GM23338 (cell line): Measurements from ENCODE around the gene PHYKPL.

Source experiments
- CREB1 ChIP-seq: fragments of 250-450 bp; sonication (Bioruptor Pico); IDR thresholded peaks from 2 replicates; pipeline ENCODE4 v1.5.0; 2020; ENCODE audit warnings: low read depth, mild to moderate bottlenecking, moderate library complexity
- EZH2 ChIP-seq: fragments of 200-600 bp; sonication (generic); IDR thresholded peaks from one replicate; pipeline ENCODE4 v1.8.0; 2017; ENCODE audit warnings: antibody characterized with exemption, mild to moderate bottlenecking, low read depth; ENCODE audit not compliant: unreplicated experiment
- EZH2phosphoT487 ChIP-seq: fragments of 200-600 bp; sonication (generic); IDR thresholded peaks from one replicate; pipeline ENCODE4 v1.8.1; 2018; ENCODE audit warnings: antibody characterized with exemption; ENCODE audit not compliant: unreplicated experiment
- NANOG ChIP-seq: IDR thresholded peaks from 2 replicates; pipeline ENCODE4 v1.6.1; 2016; ENCODE audit warnings: antibody characterized with exemption, borderline replicate concordance
- POLR2AphosphoS5 ChIP-seq: IDR thresholded peaks from 2 replicates; pipeline ENCODE4 v1.6.1; 2016; ENCODE audit warnings: antibody characterized with exemption, low read depth
- ZNF114 ChIP-seq: fragments of 250-450 bp; sonication (Bioruptor Pico); IDR thresholded peaks from 2 replicates; pipeline ENCODE4 v1.5.0; 2020; ENCODE audit warnings: mild to moderate bottlenecking, moderate library complexity
- ZNF331 ChIP-seq: fragments of 250-450 bp; sonication (Bioruptor Pico); IDR thresholded peaks from 2 replicates; pipeline ENCODE4 v1.5.0; 2020; ENCODE audit warnings: low read depth, mild to moderate bottlenecking, moderate library complexity
- TF ChIP-seq, protein P1 (sequence below): IDR thresholded peaks from 2 replicates; pipeline ENCODE4 v1.6.1; 2016; ENCODE audit warnings: antibody characterized with exemption
- TF ChIP-seq, protein P2 (sequence below), 2 experiments: fragments of 200-600 bp in 1 of 2; sonication (generic) in 1 of 2; conservative IDR thresholded peaks; 2 replicates each; pipeline versions ENCODE4 v1.5.1 to v1.6.1; 2016 to 2017; ENCODE audit warnings: antibody characterized with exemption in 2 of 2, low read depth in 2 of 2, mild to moderate bottlenecking in 2 of 2, moderate library complexity in 1 of 2
- TF ChIP-seq, protein P3 (sequence below): IDR thresholded peaks from one replicate; pipeline ENCODE4 v1.6.1; 2018; ENCODE audit warnings: antibody characterized with exemption; ENCODE audit not compliant: unreplicated experiment

DNA sequence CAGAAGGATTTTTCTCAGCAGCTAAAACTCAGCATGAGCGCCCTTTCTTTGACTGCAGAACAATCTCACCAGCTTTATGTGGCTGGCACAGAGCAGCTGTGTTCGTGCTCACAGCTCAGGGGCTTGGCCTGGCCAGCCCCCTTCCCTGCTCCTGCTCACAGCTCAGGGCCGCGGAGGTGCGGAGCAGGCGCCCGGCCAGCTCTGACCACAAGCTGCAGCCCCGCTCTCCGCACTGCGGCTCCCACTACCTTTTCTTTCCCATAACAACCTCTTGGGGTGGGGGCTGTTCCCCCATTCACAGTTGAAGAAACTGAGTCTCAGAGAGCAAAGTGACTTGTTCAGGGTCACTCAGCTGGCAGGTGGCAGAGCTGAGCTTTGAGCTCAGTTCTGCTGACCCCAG, 34.0 kb upstream of the PHYKPL start:
- TF ChIP-seq, protein P1, sequence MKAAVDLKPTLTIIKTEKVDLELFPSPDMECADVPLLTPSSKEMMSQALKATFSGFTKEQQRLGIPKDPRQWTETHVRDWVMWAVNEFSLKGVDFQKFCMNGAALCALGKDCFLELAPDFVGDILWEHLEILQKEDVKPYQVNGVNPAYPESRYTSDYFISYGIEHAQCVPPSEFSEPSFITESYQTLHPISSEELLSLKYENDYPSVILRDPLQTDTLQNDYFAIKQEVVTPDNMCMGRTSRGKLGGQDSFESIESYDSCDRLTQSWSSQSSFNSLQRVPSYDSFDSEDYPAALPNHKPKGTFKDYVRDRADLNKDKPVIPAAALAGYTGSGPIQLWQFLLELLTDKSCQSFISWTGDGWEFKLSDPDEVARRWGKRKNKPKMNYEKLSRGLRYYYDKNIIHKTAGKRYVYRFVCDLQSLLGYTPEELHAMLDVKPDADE, result no peak
- TF ChIP-seq POLR2AphosphoS5 (no peak), CREB1 (CRISPR knock-in tag) (no peak), EZH2phosphoT487 (no peak), EZH2 (no peak), ZNF331 (CRISPR knock-in tag) (no peak), ZNF114 (CRISPR knock-in tag) (no peak), NANOG (no peak)
- TF ChIP-seq, protein P2, sequence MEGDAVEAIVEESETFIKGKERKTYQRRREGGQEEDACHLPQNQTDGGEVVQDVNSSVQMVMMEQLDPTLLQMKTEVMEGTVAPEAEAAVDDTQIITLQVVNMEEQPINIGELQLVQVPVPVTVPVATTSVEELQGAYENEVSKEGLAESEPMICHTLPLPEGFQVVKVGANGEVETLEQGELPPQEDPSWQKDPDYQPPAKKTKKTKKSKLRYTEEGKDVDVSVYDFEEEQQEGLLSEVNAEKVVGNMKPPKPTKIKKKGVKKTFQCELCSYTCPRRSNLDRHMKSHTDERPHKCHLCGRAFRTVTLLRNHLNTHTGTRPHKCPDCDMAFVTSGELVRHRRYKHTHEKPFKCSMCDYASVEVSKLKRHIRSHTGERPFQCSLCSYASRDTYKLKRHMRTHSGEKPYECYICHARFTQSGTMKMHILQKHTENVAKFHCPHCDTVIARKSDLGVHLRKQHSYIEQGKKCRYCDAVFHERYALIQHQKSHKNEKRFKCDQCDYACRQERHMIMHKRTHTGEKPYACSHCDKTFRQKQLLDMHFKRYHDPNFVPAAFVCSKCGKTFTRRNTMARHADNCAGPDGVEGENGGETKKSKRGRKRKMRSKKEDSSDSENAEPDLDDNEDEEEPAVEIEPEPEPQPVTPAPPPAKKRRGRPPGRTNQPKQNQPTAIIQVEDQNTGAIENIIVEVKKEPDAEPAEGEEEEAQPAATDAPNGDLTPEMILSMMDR (conservative IDR thresholded peaks at IDR 0.05; ENCODE audit: low read depth in 2 of 2), result no peak
- TF ChIP-seq, protein P3, sequence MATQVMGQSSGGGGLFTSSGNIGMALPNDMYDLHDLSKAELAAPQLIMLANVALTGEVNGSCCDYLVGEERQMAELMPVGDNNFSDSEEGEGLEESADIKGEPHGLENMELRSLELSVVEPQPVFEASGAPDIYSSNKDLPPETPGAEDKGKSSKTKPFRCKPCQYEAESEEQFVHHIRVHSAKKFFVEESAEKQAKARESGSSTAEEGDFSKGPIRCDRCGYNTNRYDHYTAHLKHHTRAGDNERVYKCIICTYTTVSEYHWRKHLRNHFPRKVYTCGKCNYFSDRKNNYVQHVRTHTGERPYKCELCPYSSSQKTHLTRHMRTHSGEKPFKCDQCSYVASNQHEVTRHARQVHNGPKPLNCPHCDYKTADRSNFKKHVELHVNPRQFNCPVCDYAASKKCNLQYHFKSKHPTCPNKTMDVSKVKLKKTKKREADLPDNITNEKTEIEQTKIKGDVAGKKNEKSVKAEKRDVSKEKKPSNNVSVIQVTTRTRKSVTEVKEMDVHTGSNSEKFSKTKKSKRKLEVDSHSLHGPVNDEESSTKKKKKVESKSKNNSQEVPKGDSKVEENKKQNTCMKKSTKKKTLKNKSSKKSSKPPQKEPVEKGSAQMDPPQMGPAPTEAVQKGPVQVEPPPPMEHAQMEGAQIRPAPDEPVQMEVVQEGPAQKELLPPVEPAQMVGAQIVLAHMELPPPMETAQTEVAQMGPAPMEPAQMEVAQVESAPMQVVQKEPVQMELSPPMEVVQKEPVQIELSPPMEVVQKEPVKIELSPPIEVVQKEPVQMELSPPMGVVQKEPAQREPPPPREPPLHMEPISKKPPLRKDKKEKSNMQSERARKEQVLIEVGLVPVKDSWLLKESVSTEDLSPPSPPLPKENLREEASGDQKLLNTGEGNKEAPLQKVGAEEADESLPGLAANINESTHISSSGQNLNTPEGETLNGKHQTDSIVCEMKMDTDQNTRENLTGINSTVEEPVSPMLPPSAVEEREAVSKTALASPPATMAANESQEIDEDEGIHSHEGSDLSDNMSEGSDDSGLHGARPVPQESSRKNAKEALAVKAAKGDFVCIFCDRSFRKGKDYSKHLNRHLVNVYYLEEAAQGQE, result no peak
